Naive B cell (primary cell): ENCODE results near the gene PPME1. TPM values are rescaled to one million over a fixed set of nuclear protein-coding genes. Genes with fewer than 3 reads are reported as not detected.
A peak's percentile ranks its signal among the peaks of the same experiment; 100 is the strongest.
"Not testable (repeated sequence)": the region's sequence is repeated elsewhere in the genome, so short reads cannot be mapped to it uniquely, and the experiment has no call there.

Experiments
- ATAC-seq, 2 donors: fragments of 150-1000 bp; cut with Tn5 transposase; 2 replicates each; pipeline ENCODE4 v1.10.0; 2021; ENCODE audit warnings: low read depth in 2 of 2, mild to moderate bottlenecking in 2 of 2, moderate library complexity in 2 of 2
- DNase-seq: peaks from one replicate; pipeline ENCODE4 v3.0.0; 2022
- H3K27ac Mint-ChIP-seq, 6 donors: one replicate each; pipeline ENCODE4 v1.8.0; 2020 to 2022; ENCODE audit warnings: mild to moderate bottlenecking in 6 of 6, mixed read lengths in 6 of 6, moderate library complexity in 5 of 6, inconsistent platforms in 2 of 6
- H3K27me3 Mint-ChIP-seq, 3 donors: one replicate each; pipeline ENCODE4 v1.8.0; 2021 to 2022; ENCODE audit warnings: mixed read lengths in 3 of 3, mild to moderate bottlenecking in 1 of 3
- H3K36me3 Mint-ChIP-seq, 2 donors: one replicate each; pipeline ENCODE4 v1.8.0; 2020 to 2022; ENCODE audit warnings: mixed read lengths in 2 of 2, inconsistent platforms in 1 of 2, mild to moderate bottlenecking in 1 of 2
- H3K4me1 Mint-ChIP-seq, 3 donors: one replicate each; pipeline ENCODE4 v1.8.0; 2020 to 2022; ENCODE audit warnings: mixed read lengths in 3 of 3, inconsistent platforms in 1 of 3, mild to moderate bottlenecking in 1 of 3, moderate library complexity in 1 of 3
- H3K4me3 Mint-ChIP-seq, 8 donors: one replicate each; pipeline ENCODE4 v1.8.0; 2020 to 2022; ENCODE audit warnings: mild to moderate bottlenecking in 8 of 8, mixed read lengths in 8 of 8, moderate library complexity in 8 of 8, inconsistent platforms in 2 of 8
- H3K9me3 Mint-ChIP-seq, 7 donors: one replicate each; pipeline ENCODE4 v1.8.0; 2020 to 2022; ENCODE audit warnings: mixed read lengths in 7 of 7, mild to moderate bottlenecking in 5 of 7, inconsistent platforms in 2 of 7, moderate library complexity in 1 of 7
- polyA plus RNA-seq, 6 donors: library from polyadenylated mRNA; unstranded; fragments of 300-500 nt; fragmentation: Illumina TruSeq; gene quantifications; one replicate each; pipeline ENCODE4 v1.2.3, GENCODE V29; 2021; ENCODE audit warnings: low read depth in 6 of 6

Gene PPME1, protein sequence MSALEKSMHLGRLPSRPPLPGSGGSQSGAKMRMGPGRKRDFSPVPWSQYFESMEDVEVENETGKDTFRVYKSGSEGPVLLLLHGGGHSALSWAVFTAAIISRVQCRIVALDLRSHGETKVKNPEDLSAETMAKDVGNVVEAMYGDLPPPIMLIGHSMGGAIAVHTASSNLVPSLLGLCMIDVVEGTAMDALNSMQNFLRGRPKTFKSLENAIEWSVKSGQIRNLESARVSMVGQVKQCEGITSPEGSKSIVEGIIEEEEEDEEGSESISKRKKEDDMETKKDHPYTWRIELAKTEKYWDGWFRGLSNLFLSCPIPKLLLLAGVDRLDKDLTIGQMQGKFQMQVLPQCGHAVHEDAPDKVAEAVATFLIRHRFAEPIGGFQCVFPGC
- polyA plus RNA-seq, result 10 to 100 TPM in 3 of 6 donors, 1 to 10 TPM in 3; 5.4 to 12.7 (median 10.7) TPM

DNA sequence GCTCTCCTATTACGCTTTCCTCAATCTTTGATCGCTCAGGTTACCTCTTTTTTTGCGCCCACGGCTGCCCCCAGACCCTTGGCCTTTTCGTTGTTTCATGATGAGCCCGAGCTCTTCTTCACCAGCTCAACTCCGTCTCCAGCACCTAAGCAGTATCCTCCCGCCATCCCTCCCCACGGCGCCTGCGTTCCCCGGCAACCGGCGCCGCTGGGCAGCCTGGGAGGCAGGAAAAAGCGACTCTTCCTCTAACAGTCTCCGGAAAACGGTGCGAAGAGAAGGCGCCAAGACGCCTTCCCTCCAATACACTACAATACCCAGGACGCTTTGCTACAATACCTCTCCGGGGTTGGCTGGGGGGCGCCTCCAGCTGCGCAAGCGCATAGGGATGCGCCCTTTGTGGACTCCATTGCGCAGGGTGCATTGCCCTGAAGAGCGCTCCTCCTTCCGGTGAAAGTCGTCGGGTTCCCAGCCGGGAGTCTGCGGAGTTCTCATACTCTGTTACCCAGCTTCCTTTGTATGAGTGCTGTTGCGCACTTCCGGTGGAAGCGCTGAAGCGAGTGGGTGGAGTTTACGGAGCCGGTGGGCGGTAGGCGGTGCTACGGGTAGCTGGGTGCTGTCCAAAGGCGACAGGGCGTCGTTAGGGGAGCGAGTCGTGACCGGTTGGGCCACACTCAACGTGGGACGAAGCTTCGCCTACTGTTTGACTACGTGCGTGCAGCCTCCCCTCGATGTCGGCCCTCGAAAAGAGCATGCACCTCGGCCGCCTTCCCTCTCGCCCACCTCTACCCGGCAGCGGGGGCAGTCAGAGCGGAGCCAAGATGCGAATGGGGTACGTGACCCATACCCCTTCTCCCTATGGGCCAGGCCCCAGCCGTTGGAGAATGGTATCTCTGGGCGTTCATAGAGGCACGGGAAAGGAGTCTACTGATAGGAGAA is at the start of gene PPME1, which contains the start of gene C2CD3:
TSS of gene PPME1 (plus strand) at position 596 of the 936 bp plus-strand sequence. CDS start at position 729, 133 bp downstream.
TSS of gene C2CD3 (minus strand) at position 309 of the 936 bp plus-strand sequence. CDS start at position 99, 210 bp downstream.
- H3K4me3 Mint-ChIP-seq, result no peak within 1 kb of the TSS
- H3K36me3 Mint-ChIP-seq, result peaks cover 0 to 8% of the 10 kb centered on the region in 2 donors
- ATAC-seq, result peak; percentile 94 to 95

DNA sequence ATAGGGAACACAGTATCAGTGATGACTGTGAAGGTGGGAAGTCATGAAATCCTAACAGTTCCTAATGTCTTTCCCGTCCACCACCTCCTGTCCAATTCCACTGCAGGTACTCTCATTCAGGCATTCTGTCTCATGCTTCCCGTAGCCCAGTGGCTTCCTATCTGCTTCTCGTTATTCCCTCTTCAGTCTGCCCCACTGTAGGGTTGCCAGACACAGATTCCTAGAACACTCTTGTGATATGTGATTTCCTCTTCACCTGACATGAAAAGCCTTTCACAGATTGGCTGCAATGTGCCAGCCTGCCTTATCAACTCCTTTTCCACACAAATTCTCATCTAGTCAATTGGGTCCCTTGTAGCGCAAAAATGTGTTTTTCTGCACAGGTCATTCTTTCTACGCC is 49.3 kb upstream of the PPME1 start:
- Mint-ChIP-seq H3K36me3 (peaks cover 19 to 27% of the 10 kb centered on the region in 2 donors), H3K4me3 (no peak overlapping the region), H3K27me3 (no peaks in the 10 kb centered on the region), H3K27ac (peak overlapping the region in 1 of 6 donors; percentile 14), H3K9me3 (peaks cover 0 to 3% (median 0%) of the 10 kb centered on the region in 7 donors), H3K4me1 (no peaks in the 10 kb centered on the region)
- no peak for ATAC-seq
- no peak for DNase-seq

More for the DNA sequence above, at the start of gene PPME1, which contains the start of gene C2CD3:
- peak; percentile 97 for DNase-seq
- peaks cover 4 to 6% (median 5%) of the 10 kb centered on the region in 3 donors for H3K4me1 Mint-ChIP-seq
- H3K9me3 Mint-ChIP-seq, result no peaks in the 10 kb centered on the region
- H3K27me3 Mint-ChIP-seq, result no peaks in the 10 kb centered on the region
- no peak within 1 kb of the TSS for H3K27ac Mint-ChIP-seq

DNA sequence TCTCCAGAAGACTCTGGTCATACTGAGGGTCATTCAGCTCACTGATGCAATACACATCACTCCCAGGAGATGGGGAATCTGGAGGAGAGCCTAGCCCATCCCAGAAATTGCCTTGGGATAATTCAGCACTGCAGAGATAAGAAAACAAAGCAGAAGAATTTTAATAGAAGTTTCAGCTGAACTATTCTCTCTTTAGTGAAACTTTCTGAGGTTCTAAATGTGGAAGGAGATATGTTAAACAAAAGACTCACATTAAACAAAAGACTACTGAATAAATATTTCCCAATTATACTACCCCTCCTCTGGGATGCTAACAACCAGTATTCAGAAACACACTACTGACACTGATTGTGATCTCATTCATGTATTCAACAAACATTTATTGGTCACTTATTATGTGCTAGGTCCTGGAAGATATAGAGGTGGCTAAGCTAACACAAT is 48.1 kb upstream of the PPME1 start:
- Mint-ChIP-seq H3K9me3 (peaks cover 0 to 3% (median 0%) of the 10 kb centered on the region in 7 donors), H3K27ac (peak overlapping the region in 1 of 6 donors; percentile 69), H3K36me3 (peaks cover 11 to 19% of the 10 kb centered on the region in 2 donors), H3K4me3 (no peak overlapping the region), H3K4me1 (no peaks in the 10 kb centered on the region), H3K27me3 (no peaks in the 10 kb centered on the region)
- ATAC-seq, result no peak
- no peak for DNase-seq

DNA sequence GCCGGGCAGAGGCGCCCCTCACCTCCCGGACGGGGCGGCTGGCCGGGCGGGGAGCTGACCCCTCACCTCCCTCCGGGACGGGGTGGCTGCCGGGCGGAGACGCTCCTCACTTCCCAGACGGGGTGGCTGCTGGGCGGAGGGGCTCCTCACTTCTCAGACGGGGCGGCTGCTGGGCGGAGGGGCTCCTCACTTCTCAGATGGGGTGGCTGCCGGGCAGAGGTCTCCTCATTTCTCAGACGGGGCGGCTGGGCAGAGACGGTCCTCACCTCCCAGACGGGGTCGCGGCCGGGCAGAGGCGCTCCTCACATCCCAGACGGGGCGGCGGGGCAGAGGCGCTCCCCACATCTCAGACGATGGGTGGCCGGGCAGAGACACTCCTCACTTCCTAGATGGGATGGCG is 42.0 kb upstream of the PPME1 start:
- not testable (repeated sequence) for DNase-seq
- H3K36me3 Mint-ChIP-seq, result peaks cover 13 to 24% of the 10 kb centered on the region in 2 donors

DNA sequence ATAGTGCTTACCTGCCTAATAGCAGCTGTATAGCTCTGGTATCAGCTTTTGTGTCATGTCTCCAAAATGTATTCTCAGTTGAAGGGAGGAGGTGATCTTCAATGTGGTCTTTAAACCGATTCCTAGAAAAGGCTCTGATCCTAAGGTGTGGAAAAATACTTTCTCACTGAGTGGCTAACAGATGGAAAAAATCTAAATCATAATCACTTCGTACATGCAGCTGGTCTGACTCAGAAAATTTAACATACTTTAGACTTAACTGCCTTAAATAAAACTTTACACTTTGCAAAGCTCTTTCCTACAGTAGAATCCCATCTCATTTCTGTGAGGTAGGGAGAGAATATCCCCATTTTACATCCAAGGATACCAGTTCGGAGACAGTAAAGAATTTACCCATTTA is 38.3 kb upstream of the PPME1 start:
- no peaks in the 10 kb centered on the region for H3K27me3 Mint-ChIP-seq
- no peak for ATAC-seq
- H3K4me1 Mint-ChIP-seq, result no peaks in the 10 kb centered on the region
- no peak overlapping the region for H3K4me3 Mint-ChIP-seq
- peaks cover 13 to 28% of the 10 kb centered on the region in 2 donors for H3K36me3 Mint-ChIP-seq
- DNase-seq, result no peak
- no peaks in the 10 kb centered on the region for H3K9me3 Mint-ChIP-seq
- peak overlapping the region in 1 of 6 donors; percentile 13 for H3K27ac Mint-ChIP-seq

More for the DNA sequence above, 42.0 kb upstream of the PPME1 start:
- H3K4me3 Mint-ChIP-seq, ATAC-seq, H3K4me1 Mint-ChIP-seq, H3K27me3 Mint-ChIP-seq, H3K27ac Mint-ChIP-seq, H3K9me3 Mint-ChIP-seq: not testable (repeated sequence)

DNA sequence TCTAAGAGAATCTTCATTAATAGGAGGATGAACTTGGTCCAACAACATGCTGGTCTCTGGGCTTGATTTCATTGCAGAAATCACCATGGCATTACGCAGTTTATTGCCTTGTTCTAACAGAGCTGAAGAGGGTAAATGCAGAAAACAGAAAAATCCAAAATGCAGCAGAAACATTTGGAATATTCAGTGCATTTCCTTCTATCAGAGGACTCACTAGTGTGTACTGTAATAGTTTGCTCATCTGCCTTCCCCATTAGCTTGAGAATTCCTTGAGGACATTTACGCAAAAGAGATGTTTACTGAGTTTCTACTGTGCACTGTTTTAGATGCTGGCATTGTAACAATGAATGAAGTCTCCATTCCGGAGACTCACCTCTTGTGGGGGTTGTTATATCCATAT is 37.7 kb upstream of the PPME1 start:
- H3K36me3 Mint-ChIP-seq, result peaks cover 13 to 35% of the 10 kb centered on the region in 2 donors
- ATAC-seq, result no peak
- no peaks in the 10 kb centered on the region for H3K27me3 Mint-ChIP-seq
- DNase-seq, result no peak
- H3K27ac Mint-ChIP-seq, result no peak overlapping the region
- H3K9me3 Mint-ChIP-seq, result no peaks in the 10 kb centered on the region
- no peaks in the 10 kb centered on the region for H3K4me1 Mint-ChIP-seq
- no peak overlapping the region for H3K4me3 Mint-ChIP-seq

DNA sequence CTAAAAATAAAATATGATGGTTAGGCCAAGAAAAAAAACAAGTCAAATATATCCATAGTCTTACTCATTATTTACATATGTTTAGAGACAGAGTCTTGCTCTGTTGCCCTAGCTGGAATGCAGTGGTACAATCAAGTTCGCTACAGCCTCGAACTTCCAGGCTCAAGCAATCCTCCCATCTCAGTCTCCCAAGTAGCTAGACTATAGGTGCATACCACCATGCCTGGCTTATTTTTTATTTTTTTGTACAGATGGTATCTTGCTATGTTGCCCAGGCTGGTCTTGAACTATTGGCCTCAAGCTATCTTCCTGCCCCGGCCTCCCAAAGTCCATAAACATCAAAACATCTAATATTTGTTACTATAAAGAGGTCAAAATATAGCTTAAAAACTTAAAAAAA is 36.4 kb upstream of the PPME1 start:
- ATAC-seq, result no peak
- H3K9me3 Mint-ChIP-seq, result no peaks in the 10 kb centered on the region
- H3K4me3 Mint-ChIP-seq, result no peak overlapping the region

DNA sequence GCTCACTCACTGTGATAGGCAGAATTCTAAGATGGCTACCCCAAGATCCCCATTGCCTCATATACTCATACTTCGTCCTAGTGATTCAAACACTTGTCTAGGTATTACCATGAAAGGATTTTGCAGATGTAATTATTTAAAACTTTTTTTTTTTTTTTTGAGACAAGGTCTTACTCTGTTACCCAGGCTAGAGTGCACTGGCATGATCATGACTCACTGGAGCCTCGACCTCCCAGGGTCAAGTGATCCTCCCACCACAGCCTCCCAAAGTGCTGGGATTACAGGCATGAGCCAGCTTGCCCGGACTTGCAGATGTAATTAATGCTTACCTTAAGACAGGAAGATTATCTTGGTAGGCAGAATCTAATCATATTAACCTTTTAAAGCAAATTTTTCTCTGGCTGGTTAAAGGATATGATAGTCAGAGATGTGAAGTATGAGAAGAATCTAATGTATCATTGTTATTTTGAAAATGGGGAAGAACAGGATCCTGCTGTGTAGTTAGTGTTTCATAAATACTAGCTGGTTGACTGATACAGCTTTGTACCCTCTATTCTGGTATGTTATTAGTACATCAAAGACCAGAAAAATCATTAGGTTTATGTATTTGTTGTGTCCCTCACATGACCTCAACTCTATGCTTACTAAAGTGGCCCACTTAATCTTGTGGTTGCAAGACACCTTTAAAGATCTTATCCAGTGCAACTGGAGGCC is 35.8 kb upstream of the PPME1 start:
- H3K36me3 Mint-ChIP-seq, result peaks cover 20 to 37% of the 10 kb centered on the region in 2 donors
- ATAC-seq (no peak), DNase-seq (no peak)
- H3K27ac Mint-ChIP-seq, result peak overlapping the region in 1 of 6 donors; percentile 33
- no peak overlapping the region for H3K4me3 Mint-ChIP-seq
- H3K4me1 Mint-ChIP-seq, result no peaks in the 10 kb centered on the region
- no peaks in the 10 kb centered on the region for H3K27me3 Mint-ChIP-seq
- no peaks in the 10 kb centered on the region for H3K9me3 Mint-ChIP-seq

More for the DNA sequence above, 36.4 kb upstream of the PPME1 start:
- H3K27me3 Mint-ChIP-seq, result no peaks in the 10 kb centered on the region
- peaks cover 20 to 37% of the 10 kb centered on the region in 2 donors for H3K36me3 Mint-ChIP-seq
- no peak overlapping the region for H3K27ac Mint-ChIP-seq
- no peaks in the 10 kb centered on the region for H3K4me1 Mint-ChIP-seq
- DNase-seq, result no peak

DNA sequence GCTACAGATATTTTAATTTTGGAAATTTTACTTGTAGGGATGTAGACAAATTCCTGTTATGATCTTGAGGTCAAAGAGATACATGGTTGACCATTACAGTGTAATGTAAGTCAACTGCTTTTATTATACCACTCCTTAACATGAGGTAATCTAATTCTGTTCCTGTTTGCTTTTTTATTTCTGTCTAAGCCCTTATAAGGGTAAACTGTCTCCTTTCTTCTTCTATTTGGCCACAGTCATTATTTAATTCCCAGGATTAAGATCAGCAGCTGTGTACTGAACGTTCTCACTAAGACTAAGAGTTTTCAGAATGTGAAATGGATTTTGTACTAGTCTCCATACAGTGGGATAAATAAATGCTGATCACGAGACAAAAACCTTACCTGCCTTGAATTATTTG is 33.1 kb upstream of the PPME1 start:
- Mint-ChIP-seq H3K27me3 (no peaks in the 10 kb centered on the region), H3K9me3 (no peaks in the 10 kb centered on the region), H3K4me1 (no peaks in the 10 kb centered on the region), H3K27ac (peak overlapping the region in 1 of 6 donors; percentile 29), H3K36me3 (peaks cover 9 to 23% of the 10 kb centered on the region in 2 donors), H3K4me3 (no peak overlapping the region)
- DNase-seq, result no peak
- ATAC-seq, result no peak

DNA sequence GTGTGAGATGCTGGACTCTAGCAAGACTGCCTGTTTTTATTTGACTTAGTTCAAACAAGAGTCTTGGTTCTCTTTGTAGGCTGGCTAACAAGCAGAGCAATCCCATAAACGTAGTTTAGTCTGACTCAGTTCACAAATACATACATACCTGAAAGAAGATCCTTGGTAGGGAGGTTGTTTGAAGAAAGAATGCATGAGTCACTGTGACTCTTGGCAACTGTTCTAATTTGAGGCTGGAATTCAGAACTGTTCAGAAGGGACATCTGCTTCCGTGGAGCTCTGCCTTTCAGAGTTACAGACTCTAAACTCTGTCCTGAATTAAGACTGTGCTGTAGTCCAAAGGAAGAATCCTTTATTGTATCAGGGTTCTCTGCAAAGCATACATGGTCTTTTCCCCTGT is 32.5 kb upstream of the PPME1 start:
- ATAC-seq (no peak), DNase-seq (no peak)
- Mint-ChIP-seq H3K4me3 (no peak overlapping the region), H3K4me1 (no peaks in the 10 kb centered on the region), H3K27ac (no peak overlapping the region), H3K9me3 (no peaks in the 10 kb centered on the region), H3K27me3 (no peaks in the 10 kb centered on the region), H3K36me3 (peaks cover 8 to 18% of the 10 kb centered on the region in 2 donors)

DNA sequence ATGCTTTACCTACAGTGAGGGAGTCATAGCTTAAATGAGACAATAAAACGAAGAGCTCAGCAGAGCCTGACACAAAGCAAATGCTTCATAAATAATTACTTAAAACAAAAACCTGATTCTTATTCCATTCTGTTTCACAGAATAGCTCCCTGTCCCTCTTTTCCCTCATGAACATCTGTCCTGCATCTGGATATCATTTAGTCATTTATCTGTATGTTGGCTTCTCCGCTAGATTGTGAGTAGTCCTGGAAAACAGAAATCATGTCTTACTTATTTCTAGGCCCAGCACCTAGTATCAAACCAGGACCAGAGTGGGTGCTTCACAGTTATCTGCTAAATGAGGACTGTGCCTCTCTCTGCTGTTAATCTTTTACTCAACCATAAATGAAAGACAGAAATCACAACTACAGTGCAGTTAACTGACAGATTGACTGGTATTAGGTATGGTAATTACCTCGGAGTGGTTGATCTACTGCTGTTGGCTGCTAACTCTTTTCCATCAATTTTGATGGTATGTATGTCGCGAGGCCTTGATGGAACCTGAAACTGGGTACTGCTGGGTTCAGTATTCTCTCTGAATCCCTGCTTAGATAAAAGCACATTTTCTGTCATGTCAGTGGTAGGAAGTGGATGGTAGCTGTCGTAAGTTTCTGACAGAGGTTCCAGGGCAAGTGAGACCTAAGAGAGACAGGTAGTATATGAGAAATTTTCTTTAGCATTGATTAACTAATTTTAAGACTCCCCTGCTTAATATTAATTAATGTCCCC is 31.8 kb upstream of the PPME1 start:
- Mint-ChIP-seq H3K27me3 (no peaks in the 10 kb centered on the region), H3K27ac (no peak overlapping the region), H3K36me3 (peaks cover 8 to 13% of the 10 kb centered on the region in 2 donors), H3K4me3 (no peak overlapping the region), H3K9me3 (no peaks in the 10 kb centered on the region), H3K4me1 (no peaks in the 10 kb centered on the region)
- DNase-seq (no peak), ATAC-seq (no peak)

DNA sequence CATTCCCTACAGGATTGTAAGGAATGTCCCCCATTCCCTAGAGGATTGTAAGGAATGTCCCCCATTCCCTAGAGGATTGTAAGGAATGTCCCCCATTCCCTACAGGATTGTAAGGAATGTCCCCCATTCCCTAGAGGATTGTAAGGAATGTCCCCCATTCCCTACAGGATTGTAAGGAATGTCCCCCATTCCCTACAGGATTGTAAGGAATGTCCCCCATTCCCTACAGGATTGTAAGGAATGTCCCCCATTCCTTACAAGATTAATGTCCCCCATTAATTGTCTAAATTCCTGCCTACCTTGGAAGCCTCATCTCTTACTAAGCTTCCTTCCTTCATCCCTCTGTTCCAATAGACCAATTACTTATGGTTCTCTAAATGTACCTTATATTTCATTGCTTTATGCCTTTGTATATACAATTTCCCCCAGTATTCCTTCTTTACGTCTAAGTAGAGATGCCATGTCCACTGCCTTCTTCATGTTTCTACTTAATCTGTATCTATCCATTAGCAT is 31.1 kb upstream of the PPME1 start:
- H3K36me3 Mint-ChIP-seq, result peaks cover 8 to 13% of the 10 kb centered on the region in 2 donors
- not testable (repeated sequence) for DNase-seq, H3K4me1 Mint-ChIP-seq, H3K27ac Mint-ChIP-seq, H3K27me3 Mint-ChIP-seq, H3K9me3 Mint-ChIP-seq, H3K4me3 Mint-ChIP-seq, ATAC-seq
